Fibroblast of skin of left biceps (primary cell): ENCODE data around the gene DOCK6.
"Not testable (repeated sequence)": the region's sequence is repeated elsewhere in the genome, so short reads cannot be mapped to it uniquely, and the experiment has no call there.

ENCODE experiments used
- DNase-seq, 2 experiments: peaks; one replicate each; pipeline ENCODE4 v3.0.0-alpha.2; 2013; ENCODE audit warnings: low read depth in 2 of 2

Gene DOCK6

GRCh38 chr19:11196406-11197287, 65.7 kb downstream of the DOCK6 start:
- DNase-seq, result no peak

DNA sequence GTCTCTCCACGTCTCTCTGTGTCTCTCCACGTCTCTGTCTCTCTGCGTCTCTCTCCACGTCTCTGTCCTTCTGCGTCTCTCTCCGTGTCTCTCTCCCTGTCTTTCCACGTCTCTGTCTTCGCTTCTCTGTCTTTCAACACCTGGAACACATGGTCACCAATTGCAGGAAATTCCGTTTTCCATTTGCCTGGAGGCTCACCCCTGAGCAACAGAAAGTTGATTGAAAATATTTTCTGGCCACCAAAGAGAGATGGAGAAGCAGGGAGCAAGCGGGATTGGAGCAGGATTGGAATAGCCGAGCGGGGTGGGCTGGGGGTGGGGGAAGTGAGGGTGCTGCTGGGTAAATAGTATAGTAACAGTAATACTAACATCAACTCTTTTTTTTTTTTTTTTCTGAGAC, 66.6 kb downstream of the DOCK6 start:
- DNase-seq, result no peak

- no peak for DNase-seq
Measured at GRCh38 chr19:11194656-11195558, 67.4 kb downstream of the DOCK6 start.

DNA sequence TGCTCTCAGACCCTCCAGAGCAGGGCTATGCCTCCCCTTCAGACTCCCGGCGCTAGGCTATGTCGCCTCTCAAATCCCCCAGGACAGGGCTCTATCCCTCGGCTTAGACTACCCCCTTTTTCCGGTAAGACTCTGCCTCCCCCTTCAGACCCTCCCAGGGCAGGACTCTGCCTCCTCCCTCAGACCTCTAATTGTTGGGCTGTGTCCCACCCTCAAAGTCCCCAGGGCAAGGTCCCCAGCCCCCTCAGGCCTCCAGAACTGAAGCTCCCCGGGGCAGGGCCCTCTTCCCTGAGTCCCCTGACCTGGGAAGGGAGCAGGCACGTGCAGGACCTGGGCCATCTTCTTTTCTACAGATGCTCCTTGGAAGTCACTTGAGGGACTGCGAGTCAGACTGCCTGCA, 68.2 kb downstream of the DOCK6 start:
- no peak for DNase-seq

DNA sequence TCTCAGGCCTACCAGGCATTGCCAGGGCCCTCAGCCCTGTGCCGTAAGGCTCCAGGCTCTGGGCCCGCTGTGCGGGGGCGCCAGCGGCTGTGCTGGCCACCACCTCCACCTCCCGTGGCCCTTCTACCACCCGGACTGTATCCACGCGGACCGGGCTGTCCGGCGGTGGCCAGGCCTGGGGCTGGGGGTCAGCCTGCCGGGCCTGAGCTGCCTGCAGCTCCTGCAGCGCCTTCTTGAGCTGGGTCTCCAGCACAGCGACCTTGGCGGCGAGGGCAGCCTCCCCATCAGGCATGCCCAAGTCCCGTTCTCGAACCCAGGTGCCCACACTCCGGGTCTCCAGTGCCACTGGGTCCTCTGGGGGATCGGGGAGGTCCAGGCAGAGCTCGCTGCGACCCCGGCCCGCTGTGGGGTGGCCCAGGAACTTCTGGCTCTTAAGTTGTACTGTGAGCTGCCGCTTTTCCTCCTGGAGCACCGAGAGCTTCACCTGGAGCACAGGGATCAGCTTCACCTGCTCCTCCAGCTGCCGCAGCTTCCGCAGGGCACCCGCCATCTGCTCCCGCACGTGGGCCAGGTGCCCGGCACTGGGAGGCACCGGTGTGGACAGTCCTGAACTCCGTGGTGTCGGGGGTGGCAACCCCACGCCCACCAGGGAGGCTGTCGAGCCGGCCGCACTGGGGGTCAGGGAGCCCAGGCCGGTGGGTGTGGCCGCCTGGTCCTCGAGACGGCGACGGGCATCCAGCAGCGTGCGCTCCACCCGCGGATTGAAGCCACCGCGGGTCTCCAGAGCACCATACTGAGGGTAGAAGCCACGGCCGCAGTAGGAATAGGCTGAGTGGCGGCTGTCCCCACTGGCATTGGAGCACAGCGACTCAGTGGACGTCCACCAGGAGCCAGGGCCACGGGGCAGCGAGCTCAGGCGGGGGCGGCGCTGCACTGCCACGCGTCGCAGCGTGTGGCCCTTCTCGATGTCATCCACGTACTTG, 69.1 kb downstream of the DOCK6 start:
- DNase-seq, result no peak

- no peak for DNase-seq
Measured at GRCh38 chr19:11191934-11192333, 70.4 kb downstream of the DOCK6 start.

- DNase-seq, result no peak
Measured at GRCh38 chr19:11191273-11191755, 71.0 kb downstream of the DOCK6 start.

- no peak for DNase-seq
Measured at GRCh38 chr19:11190501-11190900, 71.8 kb downstream of the DOCK6 start.

DNA sequence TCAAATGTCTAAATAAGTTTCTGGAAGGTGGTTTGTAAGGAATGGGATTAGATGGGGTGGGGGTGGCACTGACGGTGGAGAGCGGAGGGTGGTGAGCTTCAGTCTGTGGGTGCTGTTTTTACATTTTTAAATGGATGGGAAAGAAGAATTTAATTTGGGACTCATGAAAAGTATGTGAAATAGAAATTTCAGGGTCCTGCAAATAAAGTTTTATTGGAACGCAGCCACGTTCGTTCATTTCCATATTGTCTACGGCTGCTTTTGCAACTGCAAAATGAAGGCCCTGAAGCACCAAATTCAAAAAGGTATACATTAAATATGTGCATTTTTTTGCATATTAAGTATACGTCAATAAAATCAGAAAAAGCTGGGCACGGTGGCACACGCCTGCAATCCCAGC, 74.9 kb downstream of the DOCK6 start:
- DNase-seq, result no peak

DNA sequence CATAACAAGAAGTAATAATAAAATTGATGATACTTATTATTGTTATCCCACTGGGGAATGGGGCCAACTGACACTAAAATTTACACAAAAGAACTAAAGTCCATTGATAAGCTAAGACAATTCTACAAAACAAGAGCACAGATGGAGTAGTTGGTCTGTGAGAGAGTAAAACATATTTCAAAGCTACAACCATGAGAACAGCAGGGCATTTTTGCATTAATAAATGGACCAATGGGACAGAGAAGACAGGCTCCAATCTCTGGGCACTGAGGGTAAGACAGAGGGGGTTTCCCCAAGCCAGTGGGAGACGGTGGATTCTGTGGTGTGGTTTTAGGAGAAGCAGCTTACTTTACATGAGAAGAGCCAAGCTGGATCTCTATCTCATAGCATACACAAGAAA, 79.3 kb downstream of the DOCK6 start:
- no peak for DNase-seq

DNA sequence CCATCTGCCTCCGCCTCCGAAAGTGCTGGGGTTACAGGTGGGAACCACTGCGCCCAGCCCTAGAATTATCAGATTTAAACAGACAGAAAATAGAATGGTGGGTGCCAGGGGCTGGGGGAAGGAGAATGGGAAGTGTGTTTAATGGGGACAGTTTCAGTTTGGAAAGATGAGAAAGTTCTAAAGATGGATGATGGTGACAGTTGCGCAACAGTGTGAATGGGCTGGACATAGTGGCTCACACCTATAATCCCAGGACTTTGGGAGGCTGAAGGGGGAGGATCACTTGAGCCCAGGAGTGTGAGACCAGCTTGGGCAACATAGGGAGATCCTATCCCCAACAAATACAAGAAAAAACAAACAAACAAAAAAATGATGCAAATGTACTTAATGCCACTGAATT, 80.8 kb downstream of the DOCK6 start:
- DNase-seq, result no peak

GRCh38 chr19:11180975-11181374, 81.3 kb downstream of the DOCK6 start:
- not testable (repeated sequence) for DNase-seq

- DNase-seq, result no peak
Measured at GRCh38 chr19:11180346-11180745, 82.0 kb downstream of the DOCK6 start.

GRCh38 chr19:11179716-11180297, 82.5 kb downstream of the DOCK6 start:
- DNase-seq, result no peak

- not testable (repeated sequence) for DNase-seq
Measured at GRCh38 chr19:11179145-11179465, 83.2 kb downstream of the DOCK6 start.

- no peak for DNase-seq
Measured at GRCh38 chr19:11177592-11177991, 84.7 kb downstream of the DOCK6 start.

DNA sequence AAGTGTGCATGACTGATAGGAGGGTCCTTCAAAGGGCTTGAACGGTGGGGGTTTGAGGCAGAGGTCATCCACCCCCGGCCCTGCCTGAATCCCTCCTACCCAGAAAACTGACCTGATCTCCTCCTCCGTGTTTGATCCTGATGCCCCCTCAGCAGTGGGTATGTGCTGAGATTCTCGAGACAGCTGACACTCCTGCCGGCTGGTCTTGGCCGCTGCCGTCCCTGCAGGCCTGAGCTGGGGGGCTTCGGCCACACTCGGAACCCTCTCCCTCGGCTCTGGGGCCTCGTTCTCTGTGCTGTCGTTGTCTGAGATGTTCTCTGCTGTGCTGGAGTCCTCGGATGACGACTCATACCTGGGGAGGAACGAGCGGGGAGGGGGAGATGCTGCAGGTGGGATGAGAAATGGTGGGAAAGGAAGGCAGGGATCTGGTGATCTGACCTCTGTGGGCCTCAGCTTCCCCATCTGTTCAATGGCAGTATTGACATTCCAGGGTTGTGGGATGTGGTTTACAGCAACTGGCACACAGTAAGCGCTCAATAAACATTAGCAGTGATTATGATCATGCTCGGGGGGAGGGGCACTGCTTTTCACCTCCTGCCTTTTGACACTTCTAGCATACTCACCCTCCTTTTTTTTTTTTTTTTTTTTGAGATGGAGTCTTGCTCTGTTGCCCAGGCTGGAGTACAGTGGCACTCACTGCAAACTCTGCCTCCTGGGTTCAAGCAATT, 85.7 kb downstream of the DOCK6 start:
- DNase-seq, result no peak

DNA sequence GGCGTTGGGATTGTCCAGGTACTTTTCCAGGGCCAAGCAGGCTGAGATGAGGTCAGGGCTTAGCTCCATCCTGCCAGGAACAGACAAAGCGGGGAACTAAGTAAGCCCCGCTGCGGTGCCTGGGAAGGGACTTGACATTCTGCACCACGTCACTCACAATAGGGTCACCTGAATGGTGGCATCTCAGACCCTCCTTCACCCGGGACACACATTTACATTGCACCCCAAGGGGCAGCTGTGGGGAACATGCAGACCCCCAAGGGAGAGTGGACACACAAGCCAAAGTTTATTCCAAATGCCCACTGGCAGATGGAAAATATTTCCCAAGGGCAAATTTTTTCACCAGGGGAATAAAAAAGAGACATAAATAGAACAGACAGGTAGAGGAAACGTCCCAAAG, 86.4 kb downstream of the DOCK6 start:
- DNase-seq, result no peak

DNA sequence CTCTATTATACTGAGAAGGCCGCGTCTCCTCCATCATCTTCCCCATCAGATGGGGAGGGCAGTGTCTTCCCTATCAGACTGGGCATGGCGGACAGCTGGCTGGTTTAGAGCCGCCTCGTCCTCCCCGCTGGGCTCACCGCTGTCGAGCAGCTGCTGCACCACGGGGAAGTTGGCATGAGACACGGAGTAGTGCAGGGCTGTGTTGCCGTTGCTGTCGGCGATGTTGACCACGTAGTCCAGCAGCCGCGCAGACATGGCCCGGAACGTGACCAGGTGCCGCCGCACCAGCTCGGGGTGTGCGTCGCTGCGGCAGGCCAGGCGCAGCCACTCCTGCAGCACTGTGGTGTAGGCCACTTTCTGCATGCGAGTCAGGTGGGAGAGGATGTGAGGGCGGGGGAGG, 88.0 kb downstream of the DOCK6 start:
- DNase-seq, result no peak

DNA sequence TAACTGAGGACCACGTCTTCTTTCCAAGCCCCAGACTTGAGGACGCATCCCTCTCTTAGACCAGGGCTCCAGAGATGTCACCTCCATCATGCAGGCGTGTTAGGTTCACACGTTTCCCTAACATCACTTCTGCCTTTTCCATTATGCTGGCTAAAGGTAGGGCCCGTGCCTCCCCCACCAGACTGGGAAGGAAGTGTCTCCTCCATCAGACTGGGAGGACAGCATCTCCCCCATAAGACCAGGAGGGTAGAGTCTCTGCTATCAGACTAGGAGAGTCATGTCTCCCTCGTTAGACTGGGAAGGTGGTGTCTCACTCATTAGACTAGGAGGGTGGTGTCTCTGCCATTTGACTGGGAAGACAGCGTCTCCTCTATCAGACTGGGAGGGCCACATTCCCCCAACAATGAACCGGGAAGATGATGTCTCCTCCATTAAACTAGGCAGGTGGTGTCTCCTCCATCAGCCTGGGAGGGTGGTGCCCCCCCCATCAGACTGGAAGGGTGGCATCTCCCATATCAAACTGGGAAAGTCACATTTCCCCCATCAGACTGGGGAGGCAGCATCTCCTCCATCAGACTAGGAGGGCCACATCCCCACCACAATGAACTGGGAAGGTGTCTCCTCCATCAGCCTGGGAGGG, 88.7 kb downstream of the DOCK6 start:
- no peak for DNase-seq
